Ishikawa (cell line): ENCODE measurements around the gene CDH13.

Source experiments
- EP300 ChIP-seq: IDR thresholded peaks from 2 replicates; pipeline ENCODE4 v1.6.1; 2012; ENCODE audit warnings: borderline replicate concordance
- MAX ChIP-seq: IDR thresholded peaks from 2 replicates; pipeline ENCODE4 v1.6.1; 2012
- NFIC ChIP-seq: IDR thresholded peaks from 2 replicates; pipeline ENCODE4 v1.6.1; 2012
- RAD21 ChIP-seq: IDR thresholded peaks from 2 replicates; pipeline ENCODE4 v1.6.1; 2012; ENCODE audit warnings: low read depth
- REST ChIP-seq: IDR thresholded peaks from 2 replicates; pipeline ENCODE4 v1.6.1; 2012; ENCODE audit warnings: low read depth, mild to moderate bottlenecking
- TAF1 ChIP-seq: IDR thresholded peaks from 2 replicates; pipeline ENCODE4 v1.6.1; 2012; ENCODE audit warnings: low read depth, mild to moderate bottlenecking
- TCF12 ChIP-seq: IDR thresholded peaks from 2 replicates; pipeline ENCODE4 v1.6.1; 2012; ENCODE audit warnings: low read depth
- TEAD4 ChIP-seq: IDR thresholded peaks from 2 replicates; pipeline ENCODE4 v1.6.1; 2012

GRCh38 chr16:82672676-82673075 lies 45.9 kb downstream of the CDH13 start:
- TF ChIP-seq REST = no peak
- no peak for TF ChIP-seq MAX
- no peak for TF ChIP-seq TAF1
- TF ChIP-seq NFIC = no peak
- TF ChIP-seq RAD21 = no peak
- TF ChIP-seq TEAD4 = no peak
- TF ChIP-seq EP300 = no peak
- TF ChIP-seq TCF12 = no peak
